ENCODE results near the gene REPS2. TPM values are rescaled to one million over a fixed set of nuclear protein-coding genes. Genes with fewer than 3 reads are reported as not detected.
A peak's percentile ranks its signal among the peaks of the same experiment; 100 is the strongest.

The REPS2 gene
- total RNA-seq: 10 to 100 TPM; 15.8 to 19.7 TPM

GRCh38 chrX:16946361-16946964 lies at the start of gene REPS2:
Gene REPS2, plus strand, starts transcription at chrX:16946658. Its CDS starts 204 bp downstream, at chrX:16946862.
- H3K9me3 ChIP-seq: no peaks in the 10 kb centered on the region
- WGBS, 2 donors: 1% methylated on average over 36 of the region's 71 CpGs; no CpG with 5 or more reads in 1 of the 2 donors
- no peaks in the 10 kb centered on the region for H3K36me3 ChIP-seq (replicated peaks in 1 of 2; ENCODE audit: insufficient read depth in 1 of 2, low read depth in 2 of 2)
- peaks cover 4% of the 10 kb centered on the region for H3K4me1 ChIP-seq
- peak within 1 kb of the TSS; percentile 48 to 84 (median 76) for H3K27ac ChIP-seq
- ATAC-seq (peak; percentile 98), DNase-seq (peak; percentile 92 to 95 (median 92))
- intact Hi-C loops (cut with DNase I): no loop called here
- TF ChIP-seq CTCF (IDR thresholded peaks at IDR 0.05) (peak in 1 of 7 experiments; percentile 21), POLR2A (IDR thresholded peaks at IDR 0.05) (peak in 2 of 3 donors; percentile 55 to 56)
- peak within 1 kb of the TSS; percentile 44 to 45 for H3K4me3 ChIP-seq
- no peaks in the 10 kb centered on the region for H3K27me3 ChIP-seq

GRCh38 chrX:16897445-16897844 lies 49.0 kb upstream of the REPS2 start:
- H3K27ac ChIP-seq: no peak overlapping the region
- H3K4me3 ChIP-seq: no peak overlapping the region
- no peak for DNase-seq
- H3K27me3 ChIP-seq: no peaks in the 10 kb centered on the region
- TF ChIP-seq POLR2A (IDR thresholded peaks at IDR 0.05): no peak
- TF ChIP-seq CTCF (IDR thresholded peaks at IDR 0.05): no peak
- 100% methylated on average over 2 of the region's 2 CpGs; no CpG with 5 or more reads in 1 of the 2 donors for WGBS, 2 donors
- intact Hi-C loops (cut with DNase I): no loop called here
- no peak for ATAC-seq
- H3K9me3 ChIP-seq: no peaks in the 10 kb centered on the region
- H3K4me1 ChIP-seq: no peaks in the 10 kb centered on the region
- H3K36me3 ChIP-seq (replicated peaks in 1 of 2; ENCODE audit: insufficient read depth in 1 of 2, low read depth in 2 of 2): no peaks in the 10 kb centered on the region

GRCh38 chrX:16903274-16904022 lies 43.0 kb upstream of the REPS2 start:
- Histone ChIP-seq H3K4me1 (no peaks in the 10 kb centered on the region), H3K27ac (peak overlapping the region in 1 of 4 donors; percentile 37), H3K36me3 (replicated peaks in 1 of 2; ENCODE audit: insufficient read depth in 1 of 2, low read depth in 2 of 2) (no peaks in the 10 kb centered on the region), H3K4me3 (no peak overlapping the region), H3K27me3 (no peaks in the 10 kb centered on the region), H3K9me3 (no peaks in the 10 kb centered on the region)
- intact Hi-C loops (cut with DNase I): no loop called here
- TF ChIP-seq POLR2A (IDR thresholded peaks at IDR 0.05): no peak
- TF ChIP-seq CTCF (IDR thresholded peaks at IDR 0.05): no peak
- DNase-seq (no peak), ATAC-seq (no peak)
- WGBS, 2 donors: 54 to 78% methylated on average over 8 of the region's 8 CpGs

- H3K9me3 ChIP-seq: no peaks in the 10 kb centered on the region
- no peaks in the 10 kb centered on the region for H3K27me3 ChIP-seq
- intact Hi-C loops (cut with DNase I): no loop called here
- whole genome bisulfite sequencing, 2 donors: 70 to 86% methylated on average over 1 of the region's 1 CpG
- H3K27ac ChIP-seq: no peak overlapping the region
- H3K4me1 ChIP-seq: no peaks in the 10 kb centered on the region
- DNase-seq: no peak
- H3K36me3 ChIP-seq (replicated peaks in 1 of 2; ENCODE audit: insufficient read depth in 1 of 2, low read depth in 2 of 2): no peaks in the 10 kb centered on the region
- H3K4me3 ChIP-seq: no peak overlapping the region
- no peak for TF ChIP-seq CTCF (IDR thresholded peaks at IDR 0.05)
- no peak for TF ChIP-seq POLR2A (IDR thresholded peaks at IDR 0.05)
- ATAC-seq: no peak
These were observed 36.1 kb upstream of the REPS2 start for GRCh38 chrX:16910376-16910775.

Measured in body of pancreas (tissue), 4 donors.